PC-3 (cell line): ENCODE results near the gene DAAM1. TPM values are rescaled to one million over a fixed set of nuclear protein-coding genes. Genes with fewer than 3 reads are reported as not detected.

ENCODE experiments used
- ATAC-seq: fragments of 200-7000 bp; cut with Tn5 transposase; 2 replicates; pipeline ENCODE4 v1.9.1; 2020; ENCODE audit warnings: mild to moderate bottlenecking, moderate library complexity
- BruUV-seq: library from RNA; stranded (reverse); fragments of 400-500 nt; replicated peaks from 2 replicates; lab custom pipeline; 2021; lab: Mats Ljungman, UMichigan
- CTCF ChIA-PET: fragments of 300-600 bp; sonication (Branson Sonifier 250); formaldehyde crosslinking; loops from one replicate; lab custom pipeline; 2022; ENCODE audit warnings: antibody characterized with exemption; lab: Charles Lee
- POLR2A ChIA-PET: fragments of 300-600 bp; sonication (Branson Sonifier 250); formaldehyde crosslinking; loops from one replicate; lab custom pipeline; 2022; ENCODE audit warnings: antibody characterized with exemption; ENCODE audit not compliant: unreplicated experiment; lab: Charles Lee
- DNase-seq: peaks from one replicate; pipeline ENCODE4 v3.0.0-alpha.2; 2015
- H2AFZ ChIP-seq: fragments of 300-600 bp; sonication (generic); 2 replicates; pipeline ENCODE4 v1.6.0; 2016; ENCODE audit warnings: antibody characterized with exemption, low read length
- H3F3A ChIP-seq: fragments of 300-600 bp; sonication (generic); one replicate; pipeline ENCODE4 v1.6.0; 2017; ENCODE audit warnings: antibody characterized with exemption, low read length, control low read depth, mild to moderate bottlenecking; ENCODE audit not compliant: unreplicated experiment
- H3K27ac ChIP-seq: fragments of 300-600 bp; sonication (generic); 2 replicates; pipeline ENCODE4 v1.5.1; 2016; ENCODE audit warnings: mild to moderate bottlenecking, low read length
- H3K27me3 ChIP-seq: fragments of 300-600 bp; sonication (generic); 2 replicates; pipeline ENCODE4 v1.6.1; 2016; ENCODE audit warnings: low read length, mixed read lengths
- H3K36me3 ChIP-seq: fragments of 300-600 bp; sonication (generic); 2 replicates; pipeline ENCODE4 v1.6.1; 2016; ENCODE audit warnings: low read depth, mixed run types, low read length, mixed read lengths
- H3K4me1 ChIP-seq: fragments of 300-600 bp; sonication (generic); 2 replicates; pipeline ENCODE4 v1.5.1; 2016; ENCODE audit warnings: low read length; ENCODE audit not compliant: insufficient read depth
- H3K4me2 ChIP-seq: fragments of 300-600 bp; sonication (generic); 2 replicates; pipeline ENCODE4 v1.6.0; 2016; ENCODE audit warnings: low read length
- H3K4me3 ChIP-seq: fragments of 300-600 bp; sonication (generic); 2 replicates; pipeline ENCODE4 v1.5.1; 2016; ENCODE audit warnings: mild to moderate bottlenecking, low read length, mixed read lengths
- H3K79me2 ChIP-seq: fragments of 300-600 bp; sonication (generic); 2 replicates; pipeline ENCODE4 v1.6.1; 2017; ENCODE audit warnings: low read length, mixed read lengths
- H3K9ac ChIP-seq: fragments of 300-600 bp; sonication (generic); 2 replicates; pipeline ENCODE4 v1.6.0; 2016; ENCODE audit warnings: mild to moderate bottlenecking, low read length
- H3K9me2 ChIP-seq: fragments of 300-600 bp; sonication (generic); replicated peaks from 2 replicates; pipeline ENCODE4 v1.6.1; 2016; ENCODE audit warnings: mixed run types, low read length, mixed read lengths
- H3K9me3 ChIP-seq: fragments of 300-600 bp; sonication (generic); 2 replicates; pipeline ENCODE4 v1.6.1; 2016; ENCODE audit warnings: low read length, mixed read lengths
- H4K20me1 ChIP-seq: fragments of 300-600 bp; sonication (generic); 2 replicates; pipeline ENCODE4 v1.6.1; 2016; ENCODE audit warnings: low read length, mixed read lengths
- CTCF ChIP-seq: fragments of 300-600 bp; sonication (generic); conservative IDR thresholded peaks from 2 replicates; pipeline ENCODE4 v1.5.1; 2017; ENCODE audit warnings: antibody characterized with exemption, low read depth, mild to moderate bottlenecking, low read length
- EZH2 ChIP-seq: fragments of 300-600 bp; sonication (generic); IDR thresholded peaks from one replicate; pipeline ENCODE4 v1.6.1; 2017; ENCODE audit warnings: antibody characterized with exemption, mild to moderate bottlenecking, low read length; ENCODE audit not compliant: unreplicated experiment
- EZH2phosphoT487 ChIP-seq: fragments of 300-600 bp; sonication (generic); IDR thresholded peaks from 2 replicates; pipeline ENCODE4 v1.6.1; 2018; ENCODE audit warnings: mild to moderate bottlenecking, antibody characterized with exemption, low read length, borderline replicate concordance
- intact Hi-C: fragments of 100-400 bp; cut with micrococcal nuclease; formaldehyde crosslinking; loops from 2 replicates; pipeline ENCODE4 v1.9.0; 2023
- total RNA-seq: library from RNA; depleted of rRNA; stranded (reverse); fragments of >200 nt; gene quantifications from 2 replicates; pipeline ENCODE4 v1.2.3, GENCODE V29; 2014

Gene DAAM1
- total RNA-seq, 1 experiment from 2014 or later: 32.7 TPM

- Histone ChIP-seq H3K27ac (no peak overlapping the region), H3K4me2 (no peak overlapping the region), H3K4me3 (no peak overlapping the region), H2AFZ (no peak overlapping the region), H3K27me3 (no peaks in the 10 kb centered on the region), H3K36me3 (no peaks in the 10 kb centered on the region), H3F3A (no peaks in the 10 kb centered on the region), H3K4me1 (no peaks in the 10 kb centered on the region), H3K79me2 (peaks cover 7% of the 10 kb centered on the region; the same call in 1 of the 2 replicates), H3K9me2 (no peaks in the 10 kb centered on the region), H4K20me1 (no peaks in the 10 kb centered on the region), H3K9me3 (no peaks in the 10 kb centered on the region), H3K9ac (no peak overlapping the region)
- no peak for ATAC-seq
- TF ChIP-seq EZH2phosphoT487: no peak
- TF ChIP-seq EZH2: no peak
- no peak for TF ChIP-seq CTCF
- DNase-seq: no peak
- intact Hi-C loops: no loop called here
- ChIA-PET CTCF (no interaction called here), POLR2A (no interaction called here)
- BruUV-seq: no TSS peak
Observed at GRCh38 chr14:59206892-59207291, 18.4 kb downstream of the DAAM1 start.

GRCh38 chr14:59207506-59207933 lies 19.1 kb downstream of the DAAM1 start:
- no peaks in the 10 kb centered on the region for H3K9me3 ChIP-seq
- no peaks in the 10 kb centered on the region for H3F3A ChIP-seq
- no peak for DNase-seq
- peaks cover 7% of the 10 kb centered on the region; the same call in 1 of the 2 replicates for H3K79me2 ChIP-seq
- H2AFZ ChIP-seq: no peak overlapping the region
- no peaks in the 10 kb centered on the region for H3K9me2 ChIP-seq
- H3K27ac ChIP-seq: no peak overlapping the region
- no peaks in the 10 kb centered on the region for H3K27me3 ChIP-seq
- H3K4me3 ChIP-seq: no peak overlapping the region
- BruUV-seq: no TSS peak
- ATAC-seq: no peak
- ChIA-PET POLR2A (no interaction called here), CTCF (no interaction called here)
- intact Hi-C loops: no loop called here
- TF ChIP-seq EZH2phosphoT487 (no peak), EZH2 (no peak), CTCF (no peak)
- no peak overlapping the region for H3K4me2 ChIP-seq
- no peak overlapping the region for H3K9ac ChIP-seq
- H4K20me1 ChIP-seq: no peaks in the 10 kb centered on the region
- no peaks in the 10 kb centered on the region for H3K36me3 ChIP-seq
- H3K4me1 ChIP-seq: no peaks in the 10 kb centered on the region

GRCh38 chr14:59208224-59208814 lies 19.9 kb downstream of the DAAM1 start:
- no peaks in the 10 kb centered on the region for H3K36me3 ChIP-seq
- no peak overlapping the region for H3K9ac ChIP-seq
- H3K4me2 ChIP-seq: no peak overlapping the region
- intact Hi-C loops: no loop called here
- no peaks in the 10 kb centered on the region for H3K9me3 ChIP-seq
- TF ChIP-seq CTCF (no peak), EZH2phosphoT487 (no peak), EZH2 (no peak)
- no peak for ATAC-seq
- H3K27ac ChIP-seq: no peak overlapping the region
- H3K27me3 ChIP-seq: no peaks in the 10 kb centered on the region
- CTCF ChIA-PET: no interaction called here
- no peaks in the 10 kb centered on the region for H3K9me2 ChIP-seq
- DNase-seq: peak; percentile 61
- peaks cover 3% of the 10 kb centered on the region; the same call in 1 of the 2 replicates for H3K4me1 ChIP-seq
- no TSS peak for BruUV-seq
- H3K4me3 ChIP-seq: no peak overlapping the region
- POLR2A ChIA-PET: no interaction called here
- peaks cover 7% of the 10 kb centered on the region; the same call in 1 of the 2 replicates for H3K79me2 ChIP-seq
- H2AFZ ChIP-seq: no peak overlapping the region
- no peaks in the 10 kb centered on the region for H3F3A ChIP-seq
- H4K20me1 ChIP-seq: no peaks in the 10 kb centered on the region
